Immature natural killer cell (primary cell): ENCODE data around the gene STUM. TPM values are rescaled to one million over a fixed set of nuclear protein-coding genes. Genes with fewer than 3 reads are reported as not detected.
A peak's percentile ranks its signal among the peaks of the same experiment; 100 is the strongest.

Experiments used
- DNase-seq, 3 donors: peaks; one replicate each; pipeline ENCODE4 v3.0.0; 2022; ENCODE audit warnings: mixed read lengths in 1 of 3
- H3K27ac Mint-ChIP-seq, 6 donors: one replicate each; pipeline ENCODE4 v1.8.0; 2020; ENCODE audit warnings: mixed read lengths in 6 of 6, mild to moderate bottlenecking in 5 of 6, inconsistent platforms in 4 of 6, moderate library complexity in 3 of 6
- H3K27me3 Mint-ChIP-seq, 3 donors: one replicate each; pipeline ENCODE4 v1.8.0; 2020 to 2021; ENCODE audit warnings: low read depth in 3 of 3, mild to moderate bottlenecking in 3 of 3, mixed read lengths in 3 of 3, moderate library complexity in 3 of 3, inconsistent platforms in 1 of 3
- H3K36me3 Mint-ChIP-seq, 3 donors: one replicate each; pipeline ENCODE4 v1.8.0; 2020; ENCODE audit warnings: mixed read lengths in 3 of 3, inconsistent platforms in 2 of 3, mild to moderate bottlenecking in 2 of 3
- H3K4me1 Mint-ChIP-seq, 2 donors: one replicate each; pipeline ENCODE4 v1.8.0; 2020; ENCODE audit warnings: inconsistent platforms in 2 of 2, mild to moderate bottlenecking in 2 of 2, mixed read lengths in 2 of 2, moderate library complexity in 1 of 2
- H3K4me3 Mint-ChIP-seq, 5 donors: one replicate each; pipeline ENCODE4 v1.8.0; 2020; ENCODE audit warnings: mild to moderate bottlenecking in 5 of 5, mixed read lengths in 5 of 5, inconsistent platforms in 3 of 5, moderate library complexity in 3 of 5
- H3K9me3 Mint-ChIP-seq, 6 donors: one replicate each; pipeline ENCODE4 v1.8.0; 2020; ENCODE audit warnings: mild to moderate bottlenecking in 6 of 6, mixed read lengths in 6 of 6, inconsistent platforms in 4 of 6, moderate library complexity in 3 of 6
- polyA plus RNA-seq, 3 donors: library from polyadenylated mRNA; unstranded; fragments of 300-500 nt; fragmentation: Illumina TruSeq; gene quantifications; one replicate each; pipeline ENCODE4 v1.2.3, GENCODE V29; 2021

Gene STUM
- polyA plus RNA-seq, 3 donors from 2014 or later = not detected

- Mint-ChIP-seq H3K4me3 (peak overlapping the region; percentile 83 to 96 (median 87)), H3K36me3 (peaks cover 0 to 9% (median under 1%) of the 10 kb centered on the region in 3 donors), H3K27ac (no peak overlapping the region), H3K4me1 (peaks cover 0 to 31% of the 10 kb centered on the region in 2 donors), H3K27me3 (peaks cover 0 to 15% (median 1%) of the 10 kb centered on the region in 3 donors), H3K9me3 (no peaks in the 10 kb centered on the region)
- peak; percentile 81 to 82 (median 82) for DNase-seq
Measured at GRCh38 chr1:226653311-226653921, 104.9 kb downstream of the STUM start.

GRCh38 chr1:226654046-226654667 is 105.6 kb downstream of the STUM start:
- no peak overlapping the region for H3K27ac Mint-ChIP-seq
- H3K4me3 Mint-ChIP-seq = peak overlapping the region; percentile 83 to 96 (median 87)
- peak in 2 of 3 donors; percentile 35 to 38 for DNase-seq
- H3K4me1 Mint-ChIP-seq = peaks cover 4 to 32% of the 10 kb centered on the region in 2 donors
- peaks cover 0 to 15% (median 1%) of the 10 kb centered on the region in 3 donors for H3K27me3 Mint-ChIP-seq
- no peaks in the 10 kb centered on the region for H3K9me3 Mint-ChIP-seq
- peaks cover 0 to 3% (median 0%) of the 10 kb centered on the region in 3 donors for H3K36me3 Mint-ChIP-seq

DNA sequence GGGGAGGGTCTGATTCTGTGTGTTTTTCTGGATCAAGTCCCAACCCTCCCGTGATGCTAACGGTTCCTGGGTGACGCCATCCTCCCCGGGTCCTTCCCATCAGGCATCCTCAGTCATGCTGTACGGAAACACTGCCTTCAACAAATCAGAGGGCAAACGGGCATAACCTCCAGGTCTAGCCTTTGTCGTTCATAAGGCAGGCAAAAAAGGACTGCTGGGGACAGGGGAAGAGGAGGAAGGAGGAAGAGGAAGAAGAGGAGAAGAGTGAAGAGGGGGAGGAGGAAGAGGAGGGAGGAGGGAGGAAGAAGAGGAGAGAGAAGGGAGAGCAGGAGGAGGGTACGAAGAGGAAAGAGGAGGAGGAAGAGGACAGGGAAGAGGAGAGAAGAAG is 106.1 kb downstream of the STUM start:
- Mint-ChIP-seq H3K27ac (no peak overlapping the region), H3K9me3 (no peaks in the 10 kb centered on the region), H3K27me3 (peaks cover 0 to 13% (median 1%) of the 10 kb centered on the region in 3 donors), H3K36me3 (no peaks in the 10 kb centered on the region), H3K4me1 (peaks cover 8 to 31% of the 10 kb centered on the region in 2 donors), H3K4me3 (peak overlapping the region; percentile 83 to 96 (median 87))
- DNase-seq = no peak

GRCh38 chr1:226655251-226656163 is 106.9 kb downstream of the STUM start:
- peaks cover 1 to 14% (median 1%) of the 10 kb centered on the region in 3 donors for H3K27me3 Mint-ChIP-seq
- peak overlapping the region; percentile 83 to 96 (median 87) for H3K4me3 Mint-ChIP-seq
- peaks cover 16 to 31% of the 10 kb centered on the region in 2 donors for H3K4me1 Mint-ChIP-seq
- H3K36me3 Mint-ChIP-seq = peaks cover 0 to 3% (median 0%) of the 10 kb centered on the region in 3 donors
- peak; percentile 45 to 55 (median 55) for DNase-seq
- no peaks in the 10 kb centered on the region for H3K9me3 Mint-ChIP-seq
- H3K27ac Mint-ChIP-seq = no peak overlapping the region

- no peaks in the 10 kb centered on the region for H3K9me3 Mint-ChIP-seq
- peaks cover 0 to 3% (median 0%) of the 10 kb centered on the region in 3 donors for H3K36me3 Mint-ChIP-seq
- no peak for DNase-seq
- peak overlapping the region in 4 of 5 donors; percentile 25 to 87 (median 71) for H3K4me3 Mint-ChIP-seq
- peaks cover 23 to 33% of the 10 kb centered on the region in 2 donors for H3K4me1 Mint-ChIP-seq
- peaks cover 1 to 16% (median 4%) of the 10 kb centered on the region in 3 donors for H3K27me3 Mint-ChIP-seq
- no peak overlapping the region for H3K27ac Mint-ChIP-seq
Measured at GRCh38 chr1:226656201-226656600, 107.6 kb downstream of the STUM start.

DNA sequence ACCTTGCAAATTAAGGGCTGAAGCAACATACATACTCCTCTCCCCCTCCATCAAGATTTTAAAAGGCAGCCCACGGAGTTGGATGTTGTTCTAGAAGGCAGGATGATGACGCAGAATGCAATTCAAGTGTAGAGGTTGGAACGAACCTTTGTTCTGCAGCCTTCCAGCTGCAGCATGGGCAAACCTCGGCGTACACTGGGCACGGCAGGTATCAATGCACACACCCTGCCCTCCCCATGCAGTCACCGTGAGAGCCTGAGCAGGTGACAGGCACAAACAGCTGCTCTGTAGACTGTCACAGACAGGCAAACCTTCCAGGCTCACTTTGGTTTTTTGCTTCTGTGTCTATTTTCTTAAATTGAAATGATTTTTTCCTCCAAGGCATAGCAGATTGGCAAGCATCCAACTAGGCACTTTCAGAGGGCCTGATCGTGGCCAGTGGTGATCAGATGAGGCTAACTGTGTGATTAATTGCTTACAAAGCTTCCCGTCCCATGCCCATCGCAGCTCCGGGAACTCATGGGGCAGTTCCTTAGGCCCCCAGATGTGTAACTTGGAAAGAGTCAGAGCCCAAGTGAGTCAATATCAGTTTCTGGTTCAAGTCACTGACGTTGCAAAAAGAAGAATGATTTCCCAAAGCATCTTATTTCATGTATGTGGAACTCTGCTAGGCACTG is 108.2 kb downstream of the STUM start:
- H3K27ac Mint-ChIP-seq = no peak overlapping the region
- H3K9me3 Mint-ChIP-seq = no peaks in the 10 kb centered on the region
- peaks cover 29 to 36% of the 10 kb centered on the region in 2 donors for H3K4me1 Mint-ChIP-seq
- peaks cover 0 to 3% (median 0%) of the 10 kb centered on the region in 3 donors for H3K36me3 Mint-ChIP-seq
- H3K27me3 Mint-ChIP-seq = peaks cover 1 to 16% (median 4%) of the 10 kb centered on the region in 3 donors
- DNase-seq = no peak
- peak overlapping the region; percentile 10 to 62 (median 25) for H3K4me3 Mint-ChIP-seq

DNA sequence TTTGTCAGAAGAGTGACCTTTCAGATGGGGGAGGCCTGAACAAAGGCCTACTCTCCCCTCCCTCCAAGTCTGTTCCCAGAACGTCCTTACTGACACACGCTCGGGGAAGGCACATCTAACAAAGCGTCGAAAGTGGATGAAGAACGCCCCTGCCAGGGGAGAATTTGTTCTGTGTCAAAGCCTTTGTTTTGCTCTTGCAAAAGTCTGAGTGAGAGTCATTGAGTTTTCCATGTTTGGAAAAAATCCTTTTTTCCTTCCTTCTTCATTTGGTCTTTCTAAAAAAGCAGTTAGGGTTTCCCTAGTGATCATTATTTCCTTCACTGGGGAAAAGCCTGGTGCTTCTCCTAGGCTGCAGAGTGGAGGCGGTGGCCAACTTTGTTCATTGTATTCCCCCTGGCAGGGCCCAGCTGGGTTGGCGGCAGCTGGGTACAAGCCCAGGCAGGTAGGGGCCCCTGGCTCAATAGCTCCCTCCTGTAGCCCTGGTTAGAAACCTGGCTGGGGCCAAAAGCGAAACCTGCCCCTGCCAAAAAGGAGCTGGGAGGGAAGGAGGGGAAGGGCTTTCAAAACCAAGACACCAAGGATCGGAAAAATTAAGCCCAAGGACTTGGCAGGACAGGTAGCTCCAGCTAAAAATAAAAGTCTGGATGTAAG is 109.5 kb downstream of the STUM start:
- H3K27ac Mint-ChIP-seq = peak overlapping the region in 1 of 6 donors; percentile 56
- peak overlapping the region in 1 of 5 donors; percentile 21 for H3K4me3 Mint-ChIP-seq

GRCh38 chr1:226658546-226659125 is 110.1 kb downstream of the STUM start:
- no peak overlapping the region for H3K4me3 Mint-ChIP-seq
- H3K9me3 Mint-ChIP-seq = no peaks in the 10 kb centered on the region
- H3K27ac Mint-ChIP-seq = peak overlapping the region in 4 of 6 donors; percentile 65 to 100 (median 72)
- peaks cover 48 to 55% of the 10 kb centered on the region in 2 donors for H3K4me1 Mint-ChIP-seq
- DNase-seq = no peak
- peaks cover 0 to 3% (median 0%) of the 10 kb centered on the region in 3 donors for H3K36me3 Mint-ChIP-seq
- peaks cover 14 to 25% (median 17%) of the 10 kb centered on the region in 3 donors for H3K27me3 Mint-ChIP-seq

More for the DNA sequence above, 109.5 kb downstream of the STUM start:
- DNase-seq = no peak
- Mint-ChIP-seq H3K9me3 (no peaks in the 10 kb centered on the region), H3K36me3 (peaks cover 0 to 3% (median 0%) of the 10 kb centered on the region in 3 donors), H3K4me1 (peaks cover 41 to 49% of the 10 kb centered on the region in 2 donors), H3K27me3 (peaks cover 9 to 25% (median 15%) of the 10 kb centered on the region in 3 donors)

Other genes with a start within 250 kb of the STUM start
- 1 to 10 TPM in 2 of 3 donors, under 1 TPM in 1; 0.94 to 3.1 (median 1.8) TPM for gene LIN9, start 239.6 kb upstream of the STUM start, polyA plus RNA-seq
- 100 to 1,000 TPM in 1 of 3 donors, 10 to 100 TPM in 2; 36.7 to 130 (median 63.2) TPM for gene PARP1, start 140.7 kb upstream of the STUM start, polyA plus RNA-seq
- gene ITPKB, start 190.5 kb downstream of the STUM start, polyA plus RNA-seq = 10 to 100 TPM; 14.1 to 37.8 (median 18.7) TPM